HG03442 (cell line): ENCODE results near the gene KLHL34.

Source experiments
- ATAC-seq: cut with Tn5 transposase; IDR thresholded peaks from one replicate; pipeline ENCODE4 v1.9.1; 2021; ENCODE audit warnings: mild to moderate bottlenecking, moderate library complexity; ENCODE audit not compliant: unreplicated experiment

Gene KLHL34

GRCh38 chrX:21656587-21657317 lies 1.4 kb downstream of the KLHL34 start:
- no peak for ATAC-seq

DNA sequence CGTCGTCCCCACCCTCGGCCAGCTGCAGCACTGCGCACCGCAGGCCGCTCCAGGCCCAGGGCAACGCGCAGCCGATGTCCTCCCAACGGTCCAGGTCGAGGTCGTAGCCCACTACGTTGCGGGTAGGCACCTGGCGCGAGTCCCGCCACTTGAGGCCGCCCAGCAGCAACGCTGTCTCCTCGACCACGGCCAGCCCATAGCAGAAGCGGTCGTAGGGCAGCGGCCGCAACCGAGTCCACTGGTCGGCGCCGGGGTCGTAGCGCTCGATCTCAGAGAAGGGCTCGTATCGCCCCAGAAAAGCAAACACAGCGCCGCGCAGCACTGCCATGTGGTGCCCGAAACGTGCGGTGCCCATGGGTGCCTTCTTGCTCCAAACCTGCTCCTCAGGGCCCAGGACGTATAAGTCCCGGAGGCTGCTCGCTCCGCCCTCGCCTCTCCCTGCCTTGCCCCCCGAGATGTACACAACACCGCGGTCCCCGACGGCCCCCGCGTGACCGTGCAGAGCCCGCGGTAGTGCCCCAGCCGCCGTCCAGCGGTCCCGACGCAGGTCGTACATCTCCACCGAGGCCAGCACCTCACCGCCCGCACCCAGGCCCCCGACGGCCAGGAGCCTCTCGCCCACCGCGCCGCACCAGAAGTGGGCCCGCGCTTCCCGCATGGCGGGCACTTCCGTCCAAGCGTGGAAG lies 2.1 kb downstream of the KLHL34 start:
- ATAC-seq: no peak

GRCh38 chrX:21645886-21646285 lies 12.2 kb downstream of the KLHL34 start:
- no peak for ATAC-seq

DNA sequence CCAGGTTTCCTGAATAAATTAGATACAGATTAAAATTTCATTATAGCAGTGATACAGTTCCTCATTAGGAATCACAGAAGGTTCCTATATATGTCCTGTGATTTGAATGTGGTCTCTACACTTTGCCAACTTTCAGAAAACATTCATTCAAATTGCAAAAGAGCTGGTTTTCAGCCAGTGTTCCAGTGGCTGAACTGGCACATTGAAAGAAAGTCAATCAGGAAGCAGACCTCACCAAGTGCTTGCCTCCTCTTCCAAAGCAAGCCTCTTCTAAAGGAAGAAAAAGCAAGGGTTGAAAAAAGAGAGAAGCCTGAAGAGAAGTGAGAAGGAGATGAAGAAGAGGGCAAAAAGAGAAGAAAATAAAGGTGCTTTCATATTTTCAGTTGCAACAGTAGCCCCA lies 12.7 kb downstream of the KLHL34 start:
- ATAC-seq: no peak

- no peak for ATAC-seq
Measured at GRCh38 chrX:21639775-21640174, 18.4 kb downstream of the KLHL34 start.

DNA sequence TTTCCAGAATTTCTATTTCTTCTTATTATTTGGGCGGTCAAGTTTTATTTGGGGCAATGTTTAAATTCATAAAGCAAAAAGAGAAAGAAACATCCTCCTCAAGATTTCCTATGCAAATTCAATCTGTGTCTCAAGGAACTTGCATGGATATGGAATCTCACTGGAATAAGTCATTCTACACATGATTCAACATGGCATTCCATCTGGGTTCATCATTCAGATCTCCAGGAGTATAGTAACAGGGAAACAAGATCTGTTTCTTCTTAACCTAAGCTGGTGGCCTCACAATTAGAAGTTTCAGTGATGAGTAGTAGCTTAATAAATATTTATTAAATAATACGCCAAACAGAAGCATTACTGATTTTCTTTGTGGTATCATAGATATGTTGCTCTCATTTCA lies 19.8 kb downstream of the KLHL34 start:
- ATAC-seq: no peak

- ATAC-seq: no peak
Measured at GRCh38 chrX:21632027-21632426, 26.1 kb downstream of the KLHL34 start.

GRCh38 chrX:21623778-21624501 lies 34.2 kb downstream of the KLHL34 start:
- no peak for ATAC-seq

- ATAC-seq: no peak
Measured at GRCh38 chrX:21620234-21620633, 37.9 kb downstream of the KLHL34 start.

DNA sequence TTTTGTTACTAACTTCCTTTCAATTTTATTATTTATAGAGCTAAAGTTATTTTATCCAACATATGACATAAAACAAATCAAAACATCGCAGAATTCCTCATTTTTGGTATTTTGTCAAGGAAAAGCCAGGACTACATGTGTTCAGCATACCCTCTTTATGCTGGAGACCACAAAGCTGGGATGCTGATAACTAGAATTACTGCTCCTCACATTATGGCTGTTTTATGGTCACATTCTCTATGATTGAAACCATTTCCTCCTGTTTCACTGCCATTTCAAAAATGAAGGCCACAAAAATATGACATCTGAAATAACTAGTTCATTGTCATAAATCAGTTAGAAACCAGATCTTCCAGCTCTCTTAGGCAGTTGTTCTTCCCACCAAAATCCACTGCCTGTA lies 41.7 kb downstream of the KLHL34 start:
- no peak for ATAC-seq

- ATAC-seq: no peak
Measured at GRCh38 chrX:21612154-21612553, 46.0 kb downstream of the KLHL34 start.

DNA sequence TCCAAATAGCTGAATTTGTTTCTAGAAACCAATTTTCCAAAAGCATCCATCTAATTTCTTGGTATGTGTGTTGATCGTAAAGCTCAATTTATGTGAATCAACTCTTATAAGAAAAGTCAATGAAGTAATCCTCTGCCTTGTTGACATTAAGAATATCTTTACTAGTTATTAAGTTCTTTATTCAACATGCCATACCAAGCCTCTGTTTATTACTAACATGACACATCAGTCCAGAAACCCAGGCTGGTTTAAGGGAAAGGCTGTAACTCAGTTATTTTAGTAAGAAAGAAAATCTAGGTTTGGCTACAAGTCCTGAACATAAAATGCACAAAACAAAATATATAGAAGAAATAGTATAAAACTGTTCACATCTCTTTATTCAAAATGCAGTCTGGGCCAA lies 48.0 kb downstream of the KLHL34 start:
- ATAC-seq: no peak

- ATAC-seq: no peak
Measured at GRCh38 chrX:21606002-21606401, 52.1 kb downstream of the KLHL34 start.
